WTC11 (cell line): Measurements from ENCODE around the gene STARD7. TPM values are rescaled to one million over a fixed set of nuclear protein-coding genes. Genes with fewer than 3 reads are reported as not detected.

Experiments
- ATAC-seq: fragments of 200-7000 bp; cut with Tn5 transposase; 2 replicates; pipeline ENCODE4 v1.10.0; 2021; ENCODE audit warnings: mild to moderate bottlenecking, moderate library complexity
- CTCF ChIA-PET: fragments of 300-600 bp; sonication (Branson Sonifier 250); formaldehyde crosslinking; loops from one replicate; lab custom pipeline; 2021; ENCODE audit warnings: antibody characterized with exemption; lab: Charles Lee
- POLR2A ChIA-PET: fragments of 350-600 bp; sonication (Branson Sonifier 250); formaldehyde crosslinking; loops from one replicate; lab custom pipeline; 2021; ENCODE audit warnings: antibody characterized with exemption; lab: Charles Lee
- DNase-seq: peaks from one replicate; pipeline ENCODE4 v3.0.0; 2021; ENCODE audit warnings: low spot score
- H3K27ac Mint-ChIP-seq: 2 replicates; pipeline ENCODE4 v1.8.0; 2021; ENCODE audit warnings: mixed read lengths
- H3K27me3 Mint-ChIP-seq: 2 replicates; pipeline ENCODE4 v1.8.0; 2021; ENCODE audit warnings: low read depth, mild to moderate bottlenecking, moderate library complexity, mixed read lengths
- H3K36me3 Mint-ChIP-seq: 2 replicates; pipeline ENCODE4 v1.8.0; 2021; ENCODE audit warnings: mixed read lengths
- H3K4me1 Mint-ChIP-seq: 2 replicates; pipeline ENCODE4 v1.8.0; 2022; ENCODE audit warnings: mixed read lengths
- H3K4me3 Mint-ChIP-seq: 2 replicates; pipeline ENCODE4 v1.8.0; 2021; ENCODE audit warnings: mild to moderate bottlenecking, moderate library complexity, mixed read lengths
- H3K9me3 Mint-ChIP-seq: 2 replicates; pipeline ENCODE4 v1.8.0; 2021; ENCODE audit warnings: mixed read lengths
- ATF1 ChIP-seq: sonication (generic); formaldehyde crosslinking; IDR thresholded peaks from 2 replicates; pipeline ENCODE4 v1.8.1; 2023; ENCODE audit warnings: mild to moderate bottlenecking, moderate library complexity, missing genetic modification reagents
- CTCF ChIP-seq: fragments of 200-600 bp; IDR thresholded peaks from 2 replicates; pipeline ENCODE4 v1.8.0; 2022; ENCODE audit warnings: antibody characterized with exemption
- ELF4 ChIP-seq: sonication (generic); formaldehyde crosslinking; IDR thresholded peaks from 2 replicates; pipeline ENCODE4 v1.8.1; 2022; ENCODE audit warnings: low read depth, mild to moderate bottlenecking, moderate library complexity, missing genetic modification reagents
- EMX1 ChIP-seq: fragments of 250-450 bp; sonication (Bioruptor Pico); IDR thresholded peaks from 2 replicates; pipeline ENCODE4 v1.8.0; 2021; ENCODE audit warnings: mild to moderate bottlenecking
- GTF2I ChIP-seq: fragments of 250-450 bp; sonication (Bioruptor Pico); conservative IDR thresholded peaks from 2 replicates; pipeline ENCODE4 v1.4.0; 2021; ENCODE audit warnings: mild to moderate bottlenecking
- IRF2 ChIP-seq: sonication (generic); formaldehyde crosslinking; IDR thresholded peaks from 2 replicates; pipeline ENCODE4 v1.8.0; 2022; ENCODE audit warnings: low read depth, missing genetic modification reagents, borderline replicate concordance
- KAT7 ChIP-seq: sonication (generic); formaldehyde crosslinking; IDR thresholded peaks from 2 replicates; pipeline ENCODE4 v1.8.1; 2023; ENCODE audit warnings: missing genetic modification reagents, mild to moderate bottlenecking, borderline replicate concordance
- MYBL2 ChIP-seq: sonication (generic); formaldehyde crosslinking; IDR thresholded peaks from 2 replicates; pipeline ENCODE4 v1.8.1; 2023; ENCODE audit warnings: mild to moderate bottlenecking, moderate library complexity, missing genetic modification reagents
- NFATC4 ChIP-seq: fragments of 250-450 bp; sonication (Bioruptor Pico); IDR thresholded peaks from 2 replicates; pipeline ENCODE4 v1.9.0; 2021; ENCODE audit warnings: mild to moderate bottlenecking
- NR1H2 ChIP-seq: sonication (generic); formaldehyde crosslinking; IDR thresholded peaks from 2 replicates; pipeline ENCODE4 v1.9.0; 2021; ENCODE audit warnings: mild to moderate bottlenecking, moderate library complexity, missing genetic modification reagents
- PRDM15 ChIP-seq: sonication (generic); formaldehyde crosslinking; IDR thresholded peaks from 2 replicates; pipeline ENCODE4 v1.8.0; 2022; ENCODE audit warnings: missing genetic modification reagents
- SP1 ChIP-seq: sonication (generic); formaldehyde crosslinking; conservative IDR thresholded peaks from 2 replicates; pipeline ENCODE4 v1.8.1; 2022; ENCODE audit warnings: missing genetic modification reagents
- TCF7 ChIP-seq: sonication (generic); formaldehyde crosslinking; IDR thresholded peaks from 2 replicates; pipeline ENCODE4 v1.8.0; 2022; ENCODE audit warnings: mild to moderate bottlenecking, low read depth, missing genetic modification reagents, moderate library complexity
- ZNF512 ChIP-seq: sonication (generic); formaldehyde crosslinking; IDR thresholded peaks from 2 replicates; pipeline ENCODE4 v1.8.1; 2022; ENCODE audit warnings: missing genetic modification reagents, borderline replicate concordance
- ZNF671 ChIP-seq: fragments of 250-450 bp; sonication (Bioruptor Pico); IDR thresholded peaks from 2 replicates; pipeline ENCODE4 v1.8.0; 2021; ENCODE audit warnings: mild to moderate bottlenecking
- total RNA-seq: library from RNA; stranded (reverse); gene quantifications from 3 replicates; pipeline ENCODE4 v1.2.3, GENCODE V29; 2021
- TF ChIP-seq, protein P1 (sequence below): sonication (generic); formaldehyde crosslinking; IDR thresholded peaks from 2 replicates; pipeline ENCODE4 v1.8.0; 2023; ENCODE audit warnings: missing genetic modification reagents
- TF ChIP-seq, protein P2 (sequence below): fragments of 250-450 bp; sonication (Bioruptor Pico); IDR thresholded peaks from 2 replicates; pipeline ENCODE4 v1.8.0; 2021; ENCODE audit warnings: mild to moderate bottlenecking

The STARD7 gene
- total RNA-seq, 1 experiment from 2014 or later = 217 TPM

GRCh38 chr2:96140941-96141623 lies 67.5 kb downstream of the STARD7 start:
- Mint-ChIP-seq H3K27ac (no peak overlapping the region), H3K4me3 (no peak overlapping the region), H3K27me3 (peaks cover 16% of the 10 kb centered on the region), H3K9me3 (no peaks in the 10 kb centered on the region), H3K36me3 (no peaks in the 10 kb centered on the region), H3K4me1 (peaks cover 19% of the 10 kb centered on the region)
- POLR2A ChIA-PET = interaction anchor here (0.6 kb wide), 1 partner anchor 13 kb away, joined by 3 read pairs; no protein-coding TSS in a partner anchor
- DNase-seq = no peak
- CTCF ChIA-PET = interaction anchor here (0.9 to 9.4 kb wide), 6 partner anchors 11 to 93 kb away, joined by 3 to 214 read pairs (median 4); partner anchors contain the start of gene ADRA2B
- no peak for TF ChIP-seq ATF1 (CRISPR knock-in tag)
- TF ChIP-seq, protein P1, sequence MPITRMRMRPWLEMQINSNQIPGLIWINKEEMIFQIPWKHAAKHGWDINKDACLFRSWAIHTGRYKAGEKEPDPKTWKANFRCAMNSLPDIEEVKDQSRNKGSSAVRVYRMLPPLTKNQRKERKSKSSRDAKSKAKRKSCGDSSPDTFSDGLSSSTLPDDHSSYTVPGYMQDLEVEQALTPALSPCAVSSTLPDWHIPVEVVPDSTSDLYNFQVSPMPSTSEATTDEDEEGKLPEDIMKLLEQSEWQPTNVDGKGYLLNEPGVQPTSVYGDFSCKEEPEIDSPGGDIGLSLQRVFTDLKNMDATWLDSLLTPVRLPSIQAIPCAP (CRISPR knock-in tag) = no peak
- TF ChIP-seq IRF2 (CRISPR knock-in tag) = no peak
- TF ChIP-seq, all 79 proteins: peak for 0
- no peak for ATAC-seq

GRCh38 chr2:96139181-96139758 lies 69.4 kb downstream of the STARD7 start:
- Mint-ChIP-seq H3K36me3 (no peaks in the 10 kb centered on the region), H3K27ac (no peak overlapping the region), H3K27me3 (peaks cover 4% of the 10 kb centered on the region), H3K9me3 (no peaks in the 10 kb centered on the region), H3K4me3 (no peak overlapping the region), H3K4me1 (peaks cover 15% of the 10 kb centered on the region)
- ChIA-PET POLR2A (interaction anchor here (0.7 to 1.4 kb wide), 4 partner anchors 35 to 696 kb away, joined by 3 to 7 read pairs (median 6); partner anchors contain the start of gene STARD7), CTCF (interaction anchor here (0.7 to 9.4 kb wide), 36 partner anchors 9 to 182 kb away, joined by 3 to 214 read pairs (median 6); partner anchors contain the start of genes ADRA2B, ANKRD36C and STARD7)
- no peak for TF ChIP-seq ZNF671 (CRISPR knock-in tag)
- TF ChIP-seq, protein P2, sequence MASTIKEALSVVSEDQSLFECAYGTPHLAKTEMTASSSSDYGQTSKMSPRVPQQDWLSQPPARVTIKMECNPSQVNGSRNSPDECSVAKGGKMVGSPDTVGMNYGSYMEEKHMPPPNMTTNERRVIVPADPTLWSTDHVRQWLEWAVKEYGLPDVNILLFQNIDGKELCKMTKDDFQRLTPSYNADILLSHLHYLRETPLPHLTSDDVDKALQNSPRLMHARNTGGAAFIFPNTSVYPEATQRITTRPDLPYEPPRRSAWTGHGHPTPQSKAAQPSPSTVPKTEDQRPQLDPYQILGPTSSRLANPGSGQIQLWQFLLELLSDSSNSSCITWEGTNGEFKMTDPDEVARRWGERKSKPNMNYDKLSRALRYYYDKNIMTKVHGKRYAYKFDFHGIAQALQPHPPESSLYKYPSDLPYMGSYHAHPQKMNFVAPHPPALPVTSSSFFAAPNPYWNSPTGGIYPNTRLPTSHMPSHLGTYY (CRISPR knock-in tag) = no peak
- no peak for TF ChIP-seq NR1H2 (CRISPR knock-in tag)
- TF ChIP-seq EMX1 (CRISPR knock-in tag) = no peak
- no peak for TF ChIP-seq KAT7 (CRISPR knock-in tag)
- TF ChIP-seq ELF4 (CRISPR knock-in tag) = no peak
- DNase-seq = no peak
- no peak for ATAC-seq

GRCh38 chr2:96138179-96139145 lies 70.2 kb downstream of the STARD7 start, which contains the start of gene ASTL:
Gene ASTL, minus strand, starts transcription at chr2:96138502. Its CDS starts 66 bp downstream, at chr2:96138436.
- ChIA-PET POLR2A (interaction anchor here (0.6 to 1.4 kb wide), 8 partner anchors 10 to 697 kb away, joined by 3 to 7 read pairs (median 4); partner anchors contain the start of genes ADRA2B and STARD7), CTCF (interaction anchor here (0.6 to 9.4 kb wide), 48 partner anchors 9 to 750 kb away, joined by 3 to 214 read pairs (median 5); partner anchors contain the start of genes ADRA2B, ANKRD36C, ITPRIPL1 and STARD7)
- Mint-ChIP-seq H3K27me3 (no peaks in the 10 kb centered on the region), H3K4me1 (peaks cover 10% of the 10 kb centered on the region), H3K36me3 (no peaks in the 10 kb centered on the region), H3K9me3 (no peaks in the 10 kb centered on the region), H3K27ac (0 out of 2 replicates have a peak within 1 kb of the TSS, but pooled peaks have one; percentile 79), H3K4me3 (peak within 1 kb of the TSS; percentile 55)
- ATAC-seq (peak; percentile 96), DNase-seq (peak; percentile 92)
- peak; percentile 39 for TF ChIP-seq CTCF
- no peak for TF ChIP-seq GTF2I (CRISPR knock-in tag)
- peak; percentile 54; the same call in 1 of the 2 replicates for TF ChIP-seq SP1 (CRISPR knock-in tag)
- TF ChIP-seq NFATC4 = no peak
- TF ChIP-seq PRDM15 (CRISPR knock-in tag) = no peak
- no peak for TF ChIP-seq ZNF512 (CRISPR knock-in tag)
- no peak for TF ChIP-seq TCF7 (CRISPR knock-in tag)
- no peak for TF ChIP-seq MYBL2 (CRISPR knock-in tag)
